SK-N-SH treated with all-trans-retinoic acid at 6 μM for 48 hours (cell line): ENCODE data around the gene RAB19.

Source experiments
- ATAC-seq: fragments of 200-7000 bp; cut with Tn5 transposase; 3 replicates; pipeline ENCODE4 v1.9.1; 2020; ENCODE audit warnings: mild to moderate bottlenecking, moderate library complexity
- ARNTL ChIP-seq: fragments of 450-650 bp; formaldehyde crosslinking; IDR thresholded peaks from 2 replicates; pipeline ENCODE4 v1.5.0; 2020; ENCODE audit warnings: low read depth, mild to moderate bottlenecking, moderate library complexity, borderline replicate concordance
- BACH2 ChIP-seq: fragments of 250-450 bp; sonication (Bioruptor Pico); IDR thresholded peaks from 2 replicates; pipeline ENCODE4 v1.9.0; 2021; ENCODE audit warnings: mild to moderate bottlenecking, borderline replicate concordance
- CSDC2 ChIP-seq: fragments of 250-450 bp; sonication (Bioruptor Pico); IDR thresholded peaks from 2 replicates; pipeline ENCODE4 v1.5.0; 2020; ENCODE audit warnings: mild to moderate bottlenecking, moderate library complexity
- GLIS3 ChIP-seq: fragments of 250-450 bp; sonication (Bioruptor Pico); IDR thresholded peaks from 2 replicates; pipeline ENCODE4 v1.5.0; 2020; ENCODE audit warnings: mild to moderate bottlenecking, moderate library complexity
- ISL1 ChIP-seq: fragments of 250-450 bp; sonication (Bioruptor Pico); IDR thresholded peaks from 2 replicates; pipeline ENCODE4 v2.1.2; 2022; ENCODE audit warnings: mild to moderate bottlenecking, moderate library complexity
- OSR1 ChIP-seq: fragments of 250-450 bp; sonication (Bioruptor Pico); IDR thresholded peaks from 2 replicates; pipeline ENCODE4 v1.8.0; 2022; ENCODE audit warnings: moderate library complexity, mild to moderate bottlenecking, inconsistent platforms
- PPARA ChIP-seq: fragments of 250-450 bp; sonication (Bioruptor Pico); IDR thresholded peaks from 2 replicates; pipeline ENCODE4 v1.5.0; 2020; ENCODE audit warnings: mild to moderate bottlenecking, borderline replicate concordance
- RARB ChIP-seq: fragments of 250-450 bp; sonication (Bioruptor Pico); IDR thresholded peaks from 2 replicates; pipeline ENCODE4 v1.8.0; 2021; ENCODE audit warnings: mild to moderate bottlenecking, moderate library complexity
- SNAI2 ChIP-seq: fragments of 250-450 bp; sonication (Bioruptor Pico); IDR thresholded peaks from 2 replicates; pipeline ENCODE4 v1.5.0; 2020; ENCODE audit warnings: mild to moderate bottlenecking, moderate library complexity
- TCF4 ChIP-seq: fragments of 250-450 bp; sonication (Bioruptor Pico); IDR thresholded peaks from 2 replicates; pipeline ENCODE4 v1.8.0; 2021; ENCODE audit warnings: mild to moderate bottlenecking, moderate library complexity, borderline replicate concordance
- TOX ChIP-seq: fragments of 250-450 bp; sonication (Bioruptor Pico); IDR thresholded peaks from 2 replicates; pipeline ENCODE4 v1.8.0; 2021; ENCODE audit warnings: mild to moderate bottlenecking, moderate library complexity, borderline replicate concordance
- ZC3H10 ChIP-seq: fragments of 250-450 bp; sonication (Bioruptor Pico); IDR thresholded peaks from 2 replicates; pipeline ENCODE4 v1.5.1; 2021; ENCODE audit warnings: mild to moderate bottlenecking, moderate library complexity
- ZFP3 ChIP-seq: fragments of 250-450 bp; sonication (Bioruptor Pico); IDR thresholded peaks from 2 replicates; pipeline ENCODE4 v1.5.0; 2020; ENCODE audit warnings: mild to moderate bottlenecking, moderate library complexity
- ZFP30 ChIP-seq: fragments of 450-650 bp; formaldehyde crosslinking; IDR thresholded peaks from 2 replicates; pipeline ENCODE4 v1.5.0; 2022; ENCODE audit warnings: mild to moderate bottlenecking, moderate library complexity
- ZNF565 ChIP-seq: fragments of 450-650 bp; formaldehyde crosslinking; conservative IDR thresholded peaks from 2 replicates; pipeline ENCODE4 v1.5.0; 2020; ENCODE audit warnings: low read depth, mild to moderate bottlenecking, moderate library complexity
- ZNF70 ChIP-seq: fragments of 450-650 bp; formaldehyde crosslinking; IDR thresholded peaks from 2 replicates; pipeline ENCODE4 v1.5.0; 2020; ENCODE audit warnings: mild to moderate bottlenecking, moderate library complexity
- ZNF8 ChIP-seq: fragments of 450-650 bp; formaldehyde crosslinking; IDR thresholded peaks from 2 replicates; pipeline ENCODE4 v1.5.0; 2020; ENCODE audit warnings: mild to moderate bottlenecking, moderate library complexity
- TF ChIP-seq, protein P1 (sequence below): fragments of 250-450 bp; sonication (Bioruptor Pico); IDR thresholded peaks from 2 replicates; pipeline ENCODE4 v1.8.0; 2021; ENCODE audit warnings: low read depth, mild to moderate bottlenecking, moderate library complexity, borderline replicate concordance
- TF ChIP-seq, protein P2 (sequence below): fragments of 250-450 bp; sonication (Bioruptor Pico); IDR thresholded peaks from 2 replicates; pipeline ENCODE4 v1.5.1; 2020; ENCODE audit warnings: low read depth, mild to moderate bottlenecking, moderate library complexity
- TF ChIP-seq, protein P3 (sequence below): fragments of 250-450 bp; sonication (Bioruptor Pico); IDR thresholded peaks from 2 replicates; pipeline ENCODE4 v1.5.1; 2021; ENCODE audit warnings: mild to moderate bottlenecking, moderate library complexity
- TF ChIP-seq, protein P4 (sequence below): fragments of 250-450 bp; sonication (Bioruptor Pico); IDR thresholded peaks from 2 replicates; pipeline ENCODE4 v1.5.0; 2020; ENCODE audit warnings: mild to moderate bottlenecking, moderate library complexity
- TF ChIP-seq, protein P5 (sequence below): fragments of 250-450 bp; sonication (Bioruptor Pico); IDR thresholded peaks from 2 replicates; pipeline ENCODE4 v1.8.0; 2020; ENCODE audit warnings: mild to moderate bottlenecking, moderate library complexity, borderline replicate concordance

RAB19 gene, protein sequence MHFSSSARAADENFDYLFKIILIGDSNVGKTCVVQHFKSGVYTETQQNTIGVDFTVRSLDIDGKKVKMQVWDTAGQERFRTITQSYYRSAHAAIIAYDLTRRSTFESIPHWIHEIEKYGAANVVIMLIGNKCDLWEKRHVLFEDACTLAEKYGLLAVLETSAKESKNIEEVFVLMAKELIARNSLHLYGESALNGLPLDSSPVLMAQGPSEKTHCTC

DNA sequence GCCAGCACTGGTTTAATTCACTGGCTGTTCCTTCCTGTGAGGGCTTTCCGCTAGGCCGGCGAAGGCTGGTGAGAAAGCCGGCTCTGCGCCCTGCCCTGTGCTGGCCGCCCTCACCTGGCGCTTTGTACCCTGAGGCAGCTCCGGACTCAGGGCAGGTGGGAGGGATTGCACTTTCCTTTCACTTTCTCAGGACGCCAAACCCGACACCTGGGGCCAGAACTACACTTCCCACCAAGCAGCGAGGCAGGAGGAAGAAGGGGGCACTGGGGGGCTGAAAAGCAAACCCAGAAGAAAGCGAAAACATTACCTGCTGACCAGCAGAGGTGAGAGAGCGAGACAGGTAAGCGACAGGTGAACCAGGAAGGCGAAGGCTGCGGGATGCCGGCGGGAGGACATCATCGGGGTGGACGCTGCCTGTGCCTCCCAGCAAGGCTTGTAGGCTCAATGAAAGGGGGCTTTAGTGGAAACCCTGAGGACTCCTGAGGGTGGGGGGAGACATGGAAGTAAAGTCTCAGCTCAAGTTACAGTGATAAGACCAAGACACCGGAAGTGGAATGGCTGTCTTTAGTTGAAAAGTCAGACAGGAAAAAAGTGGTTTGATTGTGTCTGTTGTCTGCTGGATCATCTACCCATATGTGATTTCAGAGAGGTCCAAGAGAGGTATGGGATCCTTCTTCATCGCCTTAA is at the start of gene RAB19:
Gene RAB19, plus strand, starts transcription at position 181 of the 687 bp plus-strand sequence. CDS start 3,589 bp downstream, outside the sequence.
- no peak for ATAC-seq
- TF ChIP-seq ZFP30 (CRISPR knock-in tag) (no peak), BACH2 (CRISPR knock-in tag) (no peak), TOX (CRISPR knock-in tag) (no peak), RARB (CRISPR knock-in tag) (no peak), ISL1 (CRISPR knock-in tag) (no peak), OSR1 (CRISPR knock-in tag) (no peak), ZC3H10 (CRISPR knock-in tag) (no peak), ZNF70 (CRISPR knock-in tag) (no peak), ARNTL (CRISPR knock-in tag) (no peak), CSDC2 (no peak), ZNF8 (CRISPR knock-in tag) (no peak), PPARA (CRISPR knock-in tag) (no peak), ZNF565 (no peak), ZFP3 (CRISPR knock-in tag) (no peak), TCF4 (CRISPR knock-in tag) (no peak), GLIS3 (CRISPR knock-in tag) (no peak)
- TF ChIP-seq, protein P1, sequence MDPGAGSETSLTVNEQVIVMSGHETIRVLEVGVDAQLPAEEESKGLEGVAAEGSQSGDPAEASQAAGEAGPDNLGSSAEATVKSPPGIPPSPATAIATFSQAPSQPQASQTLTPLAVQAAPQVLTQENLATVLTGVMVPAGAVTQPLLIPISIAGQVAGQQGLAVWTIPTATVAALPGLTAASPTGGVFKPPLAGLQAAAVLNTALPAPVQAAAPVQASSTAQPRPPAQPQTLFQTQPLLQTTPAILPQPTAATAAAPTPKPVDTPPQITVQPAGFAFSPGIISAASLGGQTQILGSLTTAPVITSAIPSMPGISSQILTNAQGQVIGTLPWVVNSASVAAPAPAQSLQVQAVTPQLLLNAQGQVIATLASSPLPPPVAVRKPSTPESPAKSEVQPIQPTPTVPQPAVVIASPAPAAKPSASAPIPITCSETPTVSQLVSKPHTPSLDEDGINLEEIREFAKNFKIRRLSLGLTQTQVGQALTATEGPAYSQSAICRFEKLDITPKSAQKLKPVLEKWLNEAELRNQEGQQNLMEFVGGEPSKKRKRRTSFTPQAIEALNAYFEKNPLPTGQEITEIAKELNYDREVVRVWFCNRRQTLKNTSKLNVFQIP (CRISPR knock-in tag): no peak
- TF ChIP-seq, protein P2, sequence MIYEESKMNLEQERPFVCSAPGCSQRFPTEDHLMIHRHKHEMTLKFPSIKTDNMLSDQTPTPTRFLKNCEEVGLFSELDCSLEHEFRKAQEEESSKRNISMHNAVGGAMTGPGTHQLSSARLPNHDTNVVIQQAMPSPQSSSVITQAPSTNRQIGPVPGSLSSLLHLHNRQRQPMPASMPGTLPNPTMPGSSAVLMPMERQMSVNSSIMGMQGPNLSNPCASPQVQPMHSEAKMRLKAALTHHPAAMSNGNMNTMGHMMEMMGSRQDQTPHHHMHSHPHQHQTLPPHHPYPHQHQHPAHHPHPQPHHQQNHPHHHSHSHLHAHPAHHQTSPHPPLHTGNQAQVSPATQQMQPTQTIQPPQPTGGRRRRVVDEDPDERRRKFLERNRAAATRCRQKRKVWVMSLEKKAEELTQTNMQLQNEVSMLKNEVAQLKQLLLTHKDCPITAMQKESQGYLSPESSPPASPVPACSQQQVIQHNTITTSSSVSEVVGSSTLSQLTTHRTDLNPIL (CRISPR knock-in tag): no peak
- TF ChIP-seq, protein P3, sequence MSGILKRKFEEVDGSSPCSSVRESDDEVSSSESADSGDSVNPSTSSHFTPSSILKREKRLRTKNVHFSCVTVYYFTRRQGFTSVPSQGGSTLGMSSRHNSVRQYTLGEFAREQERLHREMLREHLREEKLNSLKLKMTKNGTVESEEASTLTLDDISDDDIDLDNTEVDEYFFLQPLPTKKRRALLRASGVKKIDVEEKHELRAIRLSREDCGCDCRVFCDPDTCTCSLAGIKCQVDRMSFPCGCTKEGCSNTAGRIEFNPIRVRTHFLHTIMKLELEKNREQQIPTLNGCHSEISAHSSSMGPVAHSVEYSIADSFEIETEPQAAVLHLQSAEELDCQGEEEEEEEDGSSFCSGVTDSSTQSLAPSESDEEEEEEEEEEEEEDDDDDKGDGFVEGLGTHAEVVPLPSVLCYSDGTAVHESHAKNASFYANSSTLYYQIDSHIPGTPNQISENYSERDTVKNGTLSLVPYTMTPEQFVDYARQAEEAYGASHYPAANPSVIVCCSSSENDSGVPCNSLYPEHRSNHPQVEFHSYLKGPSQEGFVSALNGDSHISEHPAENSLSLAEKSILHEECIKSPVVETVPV (CRISPR knock-in tag): no peak
- TF ChIP-seq, protein P4, sequence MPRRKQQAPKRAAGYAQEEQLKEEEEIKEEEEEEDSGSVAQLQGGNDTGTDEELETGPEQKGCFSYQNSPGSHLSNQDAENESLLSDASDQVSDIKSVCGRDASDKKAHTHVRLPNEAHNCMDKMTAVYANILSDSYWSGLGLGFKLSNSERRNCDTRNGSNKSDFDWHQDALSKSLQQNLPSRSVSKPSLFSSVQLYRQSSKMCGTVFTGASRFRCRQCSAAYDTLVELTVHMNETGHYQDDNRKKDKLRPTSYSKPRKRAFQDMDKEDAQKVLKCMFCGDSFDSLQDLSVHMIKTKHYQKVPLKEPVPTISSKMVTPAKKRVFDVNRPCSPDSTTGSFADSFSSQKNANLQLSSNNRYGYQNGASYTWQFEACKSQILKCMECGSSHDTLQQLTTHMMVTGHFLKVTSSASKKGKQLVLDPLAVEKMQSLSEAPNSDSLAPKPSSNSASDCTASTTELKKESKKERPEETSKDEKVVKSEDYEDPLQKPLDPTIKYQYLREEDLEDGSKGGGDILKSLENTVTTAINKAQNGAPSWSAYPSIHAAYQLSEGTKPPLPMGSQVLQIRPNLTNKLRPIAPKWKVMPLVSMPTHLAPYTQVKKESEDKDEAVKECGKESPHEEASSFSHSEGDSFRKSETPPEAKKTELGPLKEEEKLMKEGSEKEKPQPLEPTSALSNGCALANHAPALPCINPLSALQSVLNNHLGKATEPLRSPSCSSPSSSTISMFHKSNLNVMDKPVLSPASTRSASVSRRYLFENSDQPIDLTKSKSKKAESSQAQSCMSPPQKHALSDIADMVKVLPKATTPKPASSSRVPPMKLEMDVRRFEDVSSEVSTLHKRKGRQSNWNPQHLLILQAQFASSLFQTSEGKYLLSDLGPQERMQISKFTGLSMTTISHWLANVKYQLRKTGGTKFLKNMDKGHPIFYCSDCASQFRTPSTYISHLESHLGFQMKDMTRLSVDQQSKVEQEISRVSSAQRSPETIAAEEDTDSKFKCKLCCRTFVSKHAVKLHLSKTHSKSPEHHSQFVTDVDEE (CRISPR knock-in tag): no peak

DNA sequence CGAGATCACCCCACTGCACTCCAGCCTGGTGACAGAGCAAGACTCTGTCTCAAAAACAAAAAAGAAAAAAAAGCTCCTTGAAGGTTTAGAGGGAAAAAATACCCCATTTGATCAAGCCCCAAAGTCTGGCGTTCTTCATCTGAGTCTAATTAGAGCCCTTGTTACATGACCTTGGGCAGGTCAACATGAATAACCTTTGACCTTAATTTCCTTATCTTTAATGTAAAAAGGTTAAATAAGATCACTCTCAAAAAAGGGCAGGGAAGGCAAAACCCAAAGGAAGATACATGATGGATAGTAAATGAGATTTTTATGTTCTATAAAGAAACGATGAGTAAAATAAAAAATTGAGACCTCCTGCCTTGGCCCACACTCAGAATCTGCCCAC is 45.8 kb upstream of the RAB19 start:
- ATAC-seq: no peak
- TF ChIP-seq CSDC2: no peak
- TF ChIP-seq, protein P2 (CRISPR knock-in tag): no peak
- no peak for TF ChIP-seq ISL1 (CRISPR knock-in tag)
- no peak for TF ChIP-seq BACH2 (CRISPR knock-in tag)
- no peak for TF ChIP-seq SNAI2 (CRISPR knock-in tag)
- no peak for TF ChIP-seq ZNF70 (CRISPR knock-in tag)
- TF ChIP-seq ZFP30 (CRISPR knock-in tag): no peak
- TF ChIP-seq, protein P1 (CRISPR knock-in tag): no peak
- TF ChIP-seq, protein P3 (CRISPR knock-in tag): no peak
- TF ChIP-seq ZFP3 (CRISPR knock-in tag): no peak
- TF ChIP-seq, protein P5, sequence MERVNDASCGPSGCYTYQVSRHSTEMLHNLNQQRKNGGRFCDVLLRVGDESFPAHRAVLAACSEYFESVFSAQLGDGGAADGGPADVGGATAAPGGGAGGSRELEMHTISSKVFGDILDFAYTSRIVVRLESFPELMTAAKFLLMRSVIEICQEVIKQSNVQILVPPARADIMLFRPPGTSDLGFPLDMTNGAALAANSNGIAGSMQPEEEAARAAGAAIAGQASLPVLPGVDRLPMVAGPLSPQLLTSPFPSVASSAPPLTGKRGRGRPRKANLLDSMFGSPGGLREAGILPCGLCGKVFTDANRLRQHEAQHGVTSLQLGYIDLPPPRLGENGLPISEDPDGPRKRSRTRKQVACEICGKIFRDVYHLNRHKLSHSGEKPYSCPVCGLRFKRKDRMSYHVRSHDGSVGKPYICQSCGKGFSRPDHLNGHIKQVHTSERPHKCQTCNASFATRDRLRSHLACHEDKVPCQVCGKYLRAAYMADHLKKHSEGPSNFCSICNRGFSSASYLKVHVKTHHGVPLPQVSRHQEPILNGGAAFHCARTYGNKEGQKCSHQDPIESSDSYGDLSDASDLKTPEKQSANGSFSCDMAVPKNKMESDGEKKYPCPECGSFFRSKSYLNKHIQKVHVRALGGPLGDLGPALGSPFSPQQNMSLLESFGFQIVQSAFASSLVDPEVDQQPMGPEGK: no peak
- TF ChIP-seq ZNF565: no peak
- TF ChIP-seq RARB (CRISPR knock-in tag): no peak
- no peak for TF ChIP-seq PPARA (CRISPR knock-in tag)
- no peak for TF ChIP-seq GLIS3 (CRISPR knock-in tag)
